ENCODE measurements around the gene SNRNP35. TPM values are rescaled to one million over a fixed set of nuclear protein-coding genes. Genes with fewer than 3 reads are reported as not detected.
"Not testable (repeated sequence)": the region's sequence is repeated elsewhere in the genome, so short reads cannot be mapped to it uniquely, and the experiment has no call there.

The SNRNP35 gene
- total and polyA plus RNA-seq, 8 donors, result 6.2 to 59.4 (median 8.9) TPM

- no peak overlapping the region for H3K4me3 ChIP-seq
- no peaks in the 10 kb centered on the region for H3K27me3 ChIP-seq
- DNase-seq (no peak), FAIRE-seq (no peak), ATAC-seq (no peak)
- H3K27ac ChIP-seq, result no peak overlapping the region
- 97 to 98% methylated on average over 6 of the region's 6 CpGs for WGBS, 2 donors
- intact Hi-C loops (cut with DNase I), result no loop called here
- H3K4me1 ChIP-seq, result no peaks in the 10 kb centered on the region
- no peaks in the 10 kb centered on the region for H3K36me3 ChIP-seq
- TF ChIP-seq CTCF (IDR thresholded peaks at IDR 0.05), result no peak
- no peaks in the 10 kb centered on the region for H3K9me3 ChIP-seq
Measured at GRCh38 chr12:123489580-123489979, 31.6 kb downstream of the SNRNP35 start.

GRCh38 chr12:123490089-123490488, 32.1 kb downstream of the SNRNP35 start:
- FAIRE-seq (no peak), DNase-seq (no peak), ATAC-seq (no peak)
- Histone ChIP-seq H3K4me3 (no peak overlapping the region), H3K36me3 (no peaks in the 10 kb centered on the region), H3K4me1 (no peaks in the 10 kb centered on the region), H3K9me3 (no peaks in the 10 kb centered on the region), H3K27me3 (no peaks in the 10 kb centered on the region), H3K27ac (no peak overlapping the region)
- intact Hi-C loops (cut with DNase I), result no loop called here
- no peak for TF ChIP-seq CTCF (IDR thresholded peaks at IDR 0.05)
- WGBS, 2 donors, result 80 to 87% methylated on average over 5 of the region's 5 CpGs

GRCh38 chr12:123491056-123491455, 33.1 kb downstream of the SNRNP35 start:
- 88% methylated on average over 11 of the region's 11 CpGs for WGBS, 2 donors
- DNase-seq, result no peak

GRCh38 chr12:123491481-123491880, 33.5 kb downstream of the SNRNP35 start:
- Histone ChIP-seq H3K4me1 (no peaks in the 10 kb centered on the region), H3K4me3 (no peak overlapping the region), H3K27ac (no peak overlapping the region), H3K9me3 (no peaks in the 10 kb centered on the region), H3K27me3 (no peaks in the 10 kb centered on the region), H3K36me3 (no peaks in the 10 kb centered on the region)
- no peak for DNase-seq
- intact Hi-C loops (cut with DNase I), result no loop called here
- ATAC-seq, result no peak
- TF ChIP-seq CTCF (IDR thresholded peaks at IDR 0.05), result no peak
- FAIRE-seq, result no peak
- 90% methylated on average over 13 of the region's 13 CpGs for WGBS, 2 donors

More at GRCh38 chr12:123491056-123491455, 33.1 kb downstream of the SNRNP35 start:
- Histone ChIP-seq H3K4me3 (no peak overlapping the region), H3K27ac (no peak overlapping the region), H3K4me1 (no peaks in the 10 kb centered on the region), H3K27me3 (no peaks in the 10 kb centered on the region), H3K36me3 (no peaks in the 10 kb centered on the region), H3K9me3 (no peaks in the 10 kb centered on the region)
- intact Hi-C loops (cut with DNase I), result no loop called here
- ATAC-seq (no peak), FAIRE-seq (no peak)
- TF ChIP-seq CTCF (IDR thresholded peaks at IDR 0.05), result no peak

- H3K4me3 ChIP-seq; H3K27ac ChIP-seq; H3K9me3 ChIP-seq; H3K36me3 ChIP-seq; intact Hi-C loops (cut with DNase I); ATAC-seq; H3K4me1 ChIP-seq; H3K27me3 ChIP-seq; FAIRE-seq; DNase-seq: not testable (repeated sequence)
- WGBS, 2 donors, result 69 to 72% methylated on average over 6 to 7 of the region's 7 CpGs
Measured at GRCh38 chr12:123492339-123493039, 34.5 kb downstream of the SNRNP35 start.
